HepG2 (cell line): ENCODE results near the gene LLGL1. TPM values are rescaled to one million over a fixed set of nuclear protein-coding genes. Genes with fewer than 3 reads are reported as not detected.

Source experiments
- MEIS2 ChIP-seq: sonication (generic); formaldehyde crosslinking; IDR thresholded peaks from 2 replicates; pipeline ENCODE4 v1.9.0; 2021; ENCODE audit warnings: mild to moderate bottlenecking, missing genetic modification reagents
- NAIF1 ChIP-seq: sonication (generic); formaldehyde crosslinking; IDR thresholded peaks from 2 replicates; pipeline ENCODE4 v1.5.0; 2020; ENCODE audit warnings: mild to moderate bottlenecking, missing genetic modification reagents, borderline replicate concordance
- TBX2 ChIP-seq: sonication (generic); formaldehyde crosslinking; IDR thresholded peaks from 2 replicates; pipeline ENCODE4 v1.5.0; 2020; ENCODE audit warnings: missing genetic modification reagents, mild to moderate bottlenecking, borderline replicate concordance
- ZFX ChIP-seq: sonication (generic); formaldehyde crosslinking; IDR thresholded peaks from 2 replicates; pipeline ENCODE4 v1.4.0; 2020; ENCODE audit warnings: mild to moderate bottlenecking, low read depth, missing genetic modification reagents, moderate library complexity
- ZNF326 ChIP-seq: sonication (generic); formaldehyde crosslinking; IDR thresholded peaks from 2 replicates; pipeline ENCODE4 v1.4.0; 2020; ENCODE audit warnings: missing genetic modification reagents, borderline replicate concordance
- polyA plus RNA-seq, 8 experiments: library from polyadenylated mRNA; depleted of rRNA in 3 of 8; stranded (reverse) in 7 of 8; unstranded in 1 of 8; fragments of >200 nt; fragmentation: Illumina TruSeq in 4 of 8; extraction: Trizol in 4 of 8; gene quantifications; 2 replicates each; pipeline versions ENCODE4 v1.2.1 to v1.2.3, GENCODE V29; 2011 to 2016; ENCODE audit warnings: low read depth in 4 of 8, missing spikeins in 1 of 8, mixed read lengths in 1 of 8; ENCODE audit not compliant: insufficient read depth in 1 of 8
- total RNA-seq, 5 experiments: library from RNA; depleted of rRNA; stranded (reverse); fragments of >200 nt; fragmentation: Illumina TruSeq; extraction: Trizol; gene quantifications; 2 replicates each; pipeline ENCODE4 v1.2.3, GENCODE V29; 2016; ENCODE audit warnings: low read depth in 1 of 5
- TF ChIP-seq, protein P1 (sequence below): sonication (generic); formaldehyde crosslinking; IDR thresholded peaks from 2 replicates; pipeline ENCODE4 v1.8.0; 2022; ENCODE audit warnings: missing genetic modification reagents, mild to moderate bottlenecking, borderline replicate concordance
- TF ChIP-seq, protein P2 (sequence below): fragments of 450-650 bp; IDR thresholded peaks from 2 replicates; pipeline ENCODE4 v1.6.1; 2017
- TF ChIP-seq, protein P3 (sequence below): sonication (generic); formaldehyde crosslinking; IDR thresholded peaks from 2 replicates; pipeline ENCODE4 v1.5.0; 2020; ENCODE audit warnings: missing genetic modification reagents
- TF ChIP-seq, protein P4 (sequence below): sonication (generic); formaldehyde crosslinking; IDR thresholded peaks from 2 replicates; pipeline ENCODE4 v1.4.0; 2020; ENCODE audit warnings: missing genetic modification reagents
- TF ChIP-seq, protein P5 (sequence below): IDR thresholded peaks from 2 replicates; pipeline ENCODE4 v1.6.1; 2016; ENCODE audit warnings: missing biosample characterization, missing genetic modification reagents, low read depth
- TF ChIP-seq, protein P6 (sequence below): sonication (generic); formaldehyde crosslinking; IDR thresholded peaks from 2 replicates; pipeline ENCODE4 v1.9.0; 2022; ENCODE audit warnings: missing genetic modification reagents, mild to moderate bottlenecking, borderline replicate concordance

The LLGL1 gene
- total and polyA plus RNA-seq, 2 of the 13 experiments (the other 11 are each of a cell fraction or from before 2014, with no cell fraction given) = 15.0 to 15.3 TPM

DNA sequence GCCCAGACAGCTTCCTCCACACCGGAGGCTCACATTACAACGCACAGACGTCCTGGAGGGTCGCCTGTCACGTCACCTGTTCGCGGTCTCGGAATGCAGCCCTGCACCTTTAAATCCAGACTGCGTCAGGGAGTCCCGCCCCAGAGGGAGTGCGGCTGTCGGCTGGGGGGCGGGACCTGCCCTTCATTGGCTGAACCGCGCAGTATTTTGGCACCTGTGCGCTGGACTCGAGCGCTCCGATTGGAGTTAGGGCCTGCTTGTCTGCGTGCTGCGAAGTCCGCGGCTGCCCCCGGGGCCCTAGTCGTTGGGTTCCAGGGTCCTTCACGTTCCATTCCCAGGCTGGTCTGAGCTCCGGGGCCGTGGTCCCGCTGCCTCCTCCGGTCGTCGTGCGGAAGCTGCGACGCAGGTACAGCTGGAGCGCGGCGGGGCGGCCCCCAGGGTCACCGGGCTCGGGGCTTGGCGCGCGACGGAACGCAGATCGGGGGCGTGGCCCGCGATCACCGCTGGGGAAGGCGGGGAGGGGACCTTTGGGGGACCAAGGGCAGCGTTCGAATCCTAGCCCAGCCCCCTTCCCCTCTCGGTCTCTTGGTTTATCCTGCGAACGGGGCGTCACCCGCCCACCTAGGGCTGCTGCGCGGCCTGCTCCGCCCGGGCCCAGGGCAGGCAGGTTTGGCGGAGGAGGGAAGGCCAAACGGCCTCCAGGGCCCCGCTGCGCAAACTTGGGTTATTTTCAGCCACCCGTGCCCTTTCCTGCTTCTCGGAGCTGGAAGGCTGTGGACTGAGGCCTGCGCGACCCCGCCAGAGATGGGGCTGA, 35.1 kb downstream of the LLGL1 start, which contains the start of gene MIEF2 (continued):
- TF ChIP-seq, protein P1, sequence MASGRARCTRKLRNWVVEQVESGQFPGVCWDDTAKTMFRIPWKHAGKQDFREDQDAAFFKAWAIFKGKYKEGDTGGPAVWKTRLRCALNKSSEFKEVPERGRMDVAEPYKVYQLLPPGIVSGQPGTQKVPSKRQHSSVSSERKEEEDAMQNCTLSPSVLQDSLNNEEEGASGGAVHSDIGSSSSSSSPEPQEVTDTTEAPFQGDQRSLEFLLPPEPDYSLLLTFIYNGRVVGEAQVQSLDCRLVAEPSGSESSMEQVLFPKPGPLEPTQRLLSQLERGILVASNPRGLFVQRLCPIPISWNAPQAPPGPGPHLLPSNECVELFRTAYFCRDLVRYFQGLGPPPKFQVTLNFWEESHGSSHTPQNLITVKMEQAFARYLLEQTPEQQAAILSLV (CRISPR knock-in tag) = peak; percentile 42; the same call in 1 of the 2 replicates
- TF ChIP-seq, protein P2, sequence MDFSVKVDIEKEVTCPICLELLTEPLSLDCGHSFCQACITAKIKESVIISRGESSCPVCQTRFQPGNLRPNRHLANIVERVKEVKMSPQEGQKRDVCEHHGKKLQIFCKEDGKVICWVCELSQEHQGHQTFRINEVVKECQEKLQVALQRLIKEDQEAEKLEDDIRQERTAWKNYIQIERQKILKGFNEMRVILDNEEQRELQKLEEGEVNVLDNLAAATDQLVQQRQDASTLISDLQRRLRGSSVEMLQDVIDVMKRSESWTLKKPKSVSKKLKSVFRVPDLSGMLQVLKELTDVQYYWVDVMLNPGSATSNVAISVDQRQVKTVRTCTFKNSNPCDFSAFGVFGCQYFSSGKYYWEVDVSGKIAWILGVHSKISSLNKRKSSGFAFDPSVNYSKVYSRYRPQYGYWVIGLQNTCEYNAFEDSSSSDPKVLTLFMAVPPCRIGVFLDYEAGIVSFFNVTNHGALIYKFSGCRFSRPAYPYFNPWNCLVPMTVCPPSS = no peak
- TF ChIP-seq, protein P3, sequence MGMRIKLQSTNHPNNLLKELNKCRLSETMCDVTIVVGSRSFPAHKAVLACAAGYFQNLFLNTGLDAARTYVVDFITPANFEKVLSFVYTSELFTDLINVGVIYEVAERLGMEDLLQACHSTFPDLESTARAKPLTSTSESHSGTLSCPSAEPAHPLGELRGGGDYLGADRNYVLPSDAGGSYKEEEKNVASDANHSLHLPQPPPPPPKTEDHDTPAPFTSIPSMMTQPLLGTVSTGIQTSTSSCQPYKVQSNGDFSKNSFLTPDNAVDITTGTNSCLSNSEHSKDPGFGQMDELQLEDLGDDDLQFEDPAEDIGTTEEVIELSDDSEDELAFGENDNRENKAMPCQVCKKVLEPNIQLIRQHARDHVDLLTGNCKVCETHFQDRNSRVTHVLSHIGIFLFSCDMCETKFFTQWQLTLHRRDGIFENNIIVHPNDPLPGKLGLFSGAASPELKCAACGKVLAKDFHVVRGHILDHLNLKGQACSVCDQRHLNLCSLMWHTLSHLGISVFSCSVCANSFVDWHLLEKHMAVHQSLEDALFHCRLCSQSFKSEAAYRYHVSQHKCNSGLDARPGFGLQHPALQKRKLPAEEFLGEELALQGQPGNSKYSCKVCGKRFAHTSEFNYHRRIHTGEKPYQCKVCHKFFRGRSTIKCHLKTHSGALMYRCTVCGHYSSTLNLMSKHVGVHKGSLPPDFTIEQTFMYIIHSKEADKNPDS = peak; percentile 89; the same call in 1 of the 2 replicates
- TF ChIP-seq, protein P4, sequence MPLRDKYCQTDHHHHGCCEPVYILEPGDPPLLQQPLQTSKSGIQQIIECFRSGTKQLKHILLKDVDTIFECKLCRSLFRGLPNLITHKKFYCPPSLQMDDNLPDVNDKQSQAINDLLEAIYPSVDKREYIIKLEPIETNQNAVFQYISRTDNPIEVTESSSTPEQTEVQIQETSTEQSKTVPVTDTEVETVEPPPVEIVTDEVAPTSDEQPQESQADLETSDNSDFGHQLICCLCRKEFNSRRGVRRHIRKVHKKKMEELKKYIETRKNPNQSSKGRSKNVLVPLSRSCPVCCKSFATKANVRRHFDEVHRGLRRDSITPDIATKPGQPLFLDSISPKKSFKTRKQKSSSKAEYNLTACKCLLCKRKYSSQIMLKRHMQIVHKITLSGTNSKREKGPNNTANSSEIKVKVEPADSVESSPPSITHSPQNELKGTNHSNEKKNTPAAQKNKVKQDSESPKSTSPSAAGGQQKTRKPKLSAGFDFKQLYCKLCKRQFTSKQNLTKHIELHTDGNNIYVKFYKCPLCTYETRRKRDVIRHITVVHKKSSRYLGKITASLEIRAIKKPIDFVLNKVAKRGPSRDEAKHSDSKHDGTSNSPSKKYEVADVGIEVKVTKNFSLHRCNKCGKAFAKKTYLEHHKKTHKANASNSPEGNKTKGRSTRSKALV (CRISPR knock-in tag) = 0 out of 2 replicates have a peak, but pooled peaks have one; percentile 52
- TF ChIP-seq, protein P5, sequence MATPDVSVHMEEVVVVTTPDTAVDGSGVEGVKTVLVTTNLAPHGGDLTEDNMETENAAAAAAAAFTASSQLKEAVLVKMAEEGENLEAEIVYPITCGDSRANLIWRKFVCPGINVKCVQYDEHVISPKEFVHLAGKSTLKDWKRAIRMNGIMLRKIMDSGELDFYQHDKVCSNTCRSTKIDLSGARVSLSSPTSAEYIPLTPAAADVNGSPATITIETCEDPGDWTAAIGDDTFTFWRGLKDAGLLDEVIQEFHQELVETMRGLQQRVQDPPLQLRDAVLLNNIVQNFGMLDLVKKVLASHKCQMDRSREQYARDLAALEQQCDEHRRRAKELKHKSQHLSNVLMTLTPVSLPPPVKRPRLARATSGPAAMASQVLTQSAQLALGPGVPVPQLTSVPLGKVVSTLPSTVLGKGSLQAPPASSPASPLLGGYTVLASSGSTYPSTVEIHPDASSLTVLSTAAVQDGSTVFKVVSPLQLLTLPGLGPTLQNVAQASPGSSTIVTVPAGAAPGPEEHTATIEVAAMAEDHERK (CRISPR knock-in tag) = peak; percentile 70
- TF ChIP-seq TBX2 (CRISPR knock-in tag) (peak; percentile 100), MEIS2 (CRISPR knock-in tag) (0 out of 2 replicates have a peak, but pooled peaks have one; percentile 5), NAIF1 (CRISPR knock-in tag) (0 out of 2 replicates have a peak, but pooled peaks have one; percentile 71), ZFX (CRISPR knock-in tag) (peak; percentile 94), ZNF326 (CRISPR knock-in tag) (no peak)
- TF ChIP-seq, protein P6, sequence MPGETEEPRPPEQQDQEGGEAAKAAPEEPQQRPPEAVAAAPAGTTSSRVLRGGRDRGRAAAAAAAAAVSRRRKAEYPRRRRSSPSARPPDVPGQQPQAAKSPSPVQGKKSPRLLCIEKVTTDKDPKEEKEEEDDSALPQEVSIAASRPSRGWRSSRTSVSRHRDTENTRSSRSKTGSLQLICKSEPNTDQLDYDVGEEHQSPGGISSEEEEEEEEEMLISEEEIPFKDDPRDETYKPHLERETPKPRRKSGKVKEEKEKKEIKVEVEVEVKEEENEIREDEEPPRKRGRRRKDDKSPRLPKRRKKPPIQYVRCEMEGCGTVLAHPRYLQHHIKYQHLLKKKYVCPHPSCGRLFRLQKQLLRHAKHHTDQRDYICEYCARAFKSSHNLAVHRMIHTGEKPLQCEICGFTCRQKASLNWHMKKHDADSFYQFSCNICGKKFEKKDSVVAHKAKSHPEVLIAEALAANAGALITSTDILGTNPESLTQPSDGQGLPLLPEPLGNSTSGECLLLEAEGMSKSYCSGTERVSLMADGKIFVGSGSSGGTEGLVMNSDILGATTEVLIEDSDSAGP (CRISPR knock-in tag) = peak; percentile 100
